Astrocyte (in vitro differentiated cells and primary cell): Measurements from ENCODE around the gene CCDC60. TPM values are rescaled to one million over a fixed set of nuclear protein-coding genes. Genes with fewer than 3 reads are reported as not detected.

Source experiments
- DNase-seq: peaks from one replicate; pipeline ENCODE4 v3.0.0-alpha.2; 2010; ENCODE audit warnings: low read depth
- FAIRE-seq: peaks from 2 replicates; lab custom pipeline; 2011; peaks lifted over from hg19 to GRCh38; lab: Jason Lieb, UNC
- H2AFZ ChIP-seq: 2 replicates; pipeline ENCODE4 v1.6.0; 2012; ENCODE audit warnings: low read depth, low read length, inconsistent platforms
- H3K27ac ChIP-seq: 2 replicates; pipeline ENCODE4 v1.5.1; 2011; ENCODE audit warnings: low read depth, low read length, inconsistent platforms
- H3K27me3 ChIP-seq: 2 replicates; pipeline ENCODE4 v1.6.0; 2011; ENCODE audit warnings: low read length, inconsistent platforms; ENCODE audit not compliant: insufficient read depth
- H3K36me3 ChIP-seq: 2 replicates; pipeline ENCODE4 v1.5.1; 2011; ENCODE audit warnings: low read length, inconsistent platforms; ENCODE audit not compliant: insufficient read depth
- H3K4me1 ChIP-seq: 2 replicates; pipeline ENCODE4 v1.5.1; 2011; ENCODE audit warnings: low read length, inconsistent platforms; ENCODE audit not compliant: insufficient read depth
- H3K4me2 ChIP-seq: 2 replicates; pipeline ENCODE4 v1.6.0; 2012; ENCODE audit warnings: low read length, inconsistent platforms
- H3K4me3 ChIP-seq: 2 replicates; pipeline ENCODE4 v1.5.1; 2011; ENCODE audit warnings: low read depth, mild to moderate bottlenecking, low read length, inconsistent platforms; ENCODE audit not compliant: insufficient read depth
- H3K79me2 ChIP-seq: 2 replicates; pipeline ENCODE4 v1.6.0; 2012; ENCODE audit warnings: mild to moderate bottlenecking, low read length, inconsistent platforms; ENCODE audit not compliant: insufficient read depth
- H3K9ac ChIP-seq: 2 replicates; pipeline ENCODE4 v1.6.0; 2012; ENCODE audit warnings: mild to moderate bottlenecking, low read length, inconsistent platforms
- H3K9me3 ChIP-seq: 2 replicates; pipeline ENCODE4 v1.5.1; 2012; ENCODE audit warnings: low read depth, mild to moderate bottlenecking, low read length, inconsistent platforms; ENCODE audit not compliant: insufficient read depth
- H4K20me1 ChIP-seq: 2 replicates; pipeline ENCODE4 v1.6.0; 2012; ENCODE audit warnings: low read length, inconsistent platforms; ENCODE audit not compliant: insufficient read depth
- H3K27ac Mint-ChIP-seq: one replicate; pipeline ENCODE4 v1.8.0; 2021; ENCODE audit warnings: mild to moderate bottlenecking, mixed read lengths; ENCODE audit not compliant: unreplicated experiment
- H3K27me3 Mint-ChIP-seq: one replicate; pipeline ENCODE4 v1.8.0; 2021; ENCODE audit warnings: low read depth, mixed read lengths; ENCODE audit not compliant: unreplicated experiment
- H3K36me3 Mint-ChIP-seq: one replicate; pipeline ENCODE4 v1.8.0; 2021; ENCODE audit warnings: low read depth, mixed read lengths; ENCODE audit not compliant: unreplicated experiment
- H3K4me1 Mint-ChIP-seq: one replicate; pipeline ENCODE4 v1.8.0; 2021; ENCODE audit warnings: low read depth, mixed read lengths; ENCODE audit not compliant: unreplicated experiment
- H3K4me3 Mint-ChIP-seq: one replicate; pipeline ENCODE4 v1.8.0; 2021; ENCODE audit warnings: mild to moderate bottlenecking, moderate library complexity, mixed read lengths; ENCODE audit not compliant: unreplicated experiment
- H3K9me3 Mint-ChIP-seq: one replicate; pipeline ENCODE4 v1.8.0; 2021; ENCODE audit warnings: mild to moderate bottlenecking, mixed read lengths; ENCODE audit not compliant: unreplicated experiment
- CTCF ChIP-seq: IDR thresholded peaks from 2 replicates; pipeline ENCODE4 v1.5.1; 2011; ENCODE audit warnings: low read depth, mild to moderate bottlenecking, inconsistent platforms, low read length, moderate library complexity; ENCODE audit not compliant: insufficient read depth
- EZH2 ChIP-seq: IDR thresholded peaks from 2 replicates; pipeline ENCODE4 v1.6.1; 2012; ENCODE audit warnings: mild to moderate bottlenecking, low read length, inconsistent platforms; ENCODE audit not compliant: insufficient read depth
- total RNA-seq: library from RNA; stranded (reverse); gene quantifications from 2 replicates; pipeline ENCODE4 v1.2.1, GENCODE V29; 2021

CCDC60 gene
- total RNA-seq, 1 donor from 2014 or later = 1.7 TPM

DNA sequence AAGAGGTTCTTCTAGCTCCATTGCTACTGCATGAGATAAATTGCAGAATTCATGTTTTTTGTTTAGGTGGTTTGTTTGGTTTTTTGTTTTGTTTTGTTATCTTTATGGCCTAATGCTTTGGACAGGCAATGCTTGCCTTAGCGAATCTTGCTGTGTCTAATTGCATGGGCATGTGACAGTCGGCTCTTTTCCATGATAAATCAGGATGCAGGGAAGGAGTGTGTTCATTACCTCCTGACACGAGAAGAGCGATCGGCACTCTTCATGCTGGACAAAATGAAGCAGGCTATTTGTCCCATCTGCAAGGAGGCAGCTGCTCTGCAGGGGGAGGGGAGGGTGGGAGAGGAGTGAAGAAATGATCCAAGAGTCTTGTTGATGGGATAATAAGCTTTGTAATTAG lies 6.5 kb downstream of the CCDC60 start:
- no peak for TF ChIP-seq CTCF
- TF ChIP-seq EZH2 = no peak
- H3K9me3 Mint-ChIP-seq = no peaks in the 10 kb centered on the region
- Histone ChIP-seq H3K79me2 (no peaks in the 10 kb centered on the region), H3K27ac (no peak overlapping the region), H3K9ac (no peak overlapping the region), H2AFZ (no peak overlapping the region), H3K4me1 (no peaks in the 10 kb centered on the region), H3K4me3 (no peak overlapping the region), H3K4me2 (no peak overlapping the region), H3K9me3 (no peaks in the 10 kb centered on the region), H4K20me1 (no peaks in the 10 kb centered on the region), H3K36me3 (no peaks in the 10 kb centered on the region), H3K27me3 (no peaks in the 10 kb centered on the region)
- H3K4me1 Mint-ChIP-seq = no peaks in the 10 kb centered on the region
- H3K4me3 Mint-ChIP-seq = no peak overlapping the region
- no peak overlapping the region for H3K27ac Mint-ChIP-seq
- H3K27me3 Mint-ChIP-seq = peaks cover 37% of the 10 kb centered on the region
- no peak for FAIRE-seq
- no peak for DNase-seq
- H3K36me3 Mint-ChIP-seq = no peaks in the 10 kb centered on the region

DNA sequence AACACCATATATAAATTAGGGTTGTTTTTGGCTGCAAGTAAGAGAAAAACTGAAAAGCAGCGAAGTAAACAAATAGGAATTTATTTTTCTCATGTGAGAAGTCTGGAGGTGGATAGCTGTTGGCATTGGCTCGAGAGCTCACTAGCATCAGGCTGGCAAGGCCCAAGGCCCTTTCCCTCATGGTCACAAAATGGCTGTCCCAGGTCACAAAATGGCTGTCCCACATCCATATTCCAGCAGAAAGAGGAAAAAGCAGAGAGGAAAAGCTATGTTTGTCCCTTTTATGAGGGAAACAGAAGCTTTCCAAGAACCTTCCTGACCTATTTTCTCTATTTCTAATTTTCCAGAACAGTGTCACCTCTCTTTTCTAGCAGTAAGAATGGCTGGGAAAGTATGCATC lies 7.5 kb downstream of the CCDC60 start:
- no peaks in the 10 kb centered on the region for H3K4me1 Mint-ChIP-seq
- Histone ChIP-seq H4K20me1 (no peaks in the 10 kb centered on the region), H3K79me2 (no peaks in the 10 kb centered on the region), H3K4me1 (no peaks in the 10 kb centered on the region), H3K36me3 (no peaks in the 10 kb centered on the region), H3K9ac (no peak overlapping the region), H2AFZ (no peak overlapping the region), H3K27me3 (no peaks in the 10 kb centered on the region), H3K9me3 (no peaks in the 10 kb centered on the region), H3K27ac (no peak overlapping the region), H3K4me3 (no peak overlapping the region), H3K4me2 (no peak overlapping the region)
- TF ChIP-seq EZH2 (no peak), CTCF (no peak)
- H3K27me3 Mint-ChIP-seq = peaks cover 30% of the 10 kb centered on the region
- no peak for DNase-seq
- H3K36me3 Mint-ChIP-seq = no peaks in the 10 kb centered on the region
- H3K9me3 Mint-ChIP-seq = no peaks in the 10 kb centered on the region
- no peak overlapping the region for H3K4me3 Mint-ChIP-seq
- no peak overlapping the region for H3K27ac Mint-ChIP-seq
- no peak for FAIRE-seq

- H3K4me1 Mint-ChIP-seq = no peaks in the 10 kb centered on the region
- H3K9me3 Mint-ChIP-seq = no peaks in the 10 kb centered on the region
- Histone ChIP-seq H3K9me3 (no peaks in the 10 kb centered on the region), H3K27me3 (no peaks in the 10 kb centered on the region), H3K4me2 (no peak overlapping the region), H3K27ac (no peak overlapping the region), H3K9ac (no peak overlapping the region), H3K79me2 (no peaks in the 10 kb centered on the region), H3K4me3 (no peak overlapping the region), H2AFZ (no peak overlapping the region), H3K36me3 (no peaks in the 10 kb centered on the region), H3K4me1 (no peaks in the 10 kb centered on the region), H4K20me1 (no peaks in the 10 kb centered on the region)
- no peak overlapping the region for H3K4me3 Mint-ChIP-seq
- DNase-seq (no peak), FAIRE-seq (no peak)
- no peak overlapping the region for H3K27ac Mint-ChIP-seq
- H3K36me3 Mint-ChIP-seq = no peaks in the 10 kb centered on the region
- TF ChIP-seq EZH2 (no peak), CTCF (no peak)
- H3K27me3 Mint-ChIP-seq = peaks cover 23% of the 10 kb centered on the region
Observed at GRCh38 chr12:119343130-119343529, 8.6 kb downstream of the CCDC60 start.
